ENCODE data around the gene PSG7.
"Not testable (repeated sequence)": the region's sequence is repeated elsewhere in the genome, so short reads cannot be mapped to it uniquely, and the experiment has no call there.

PSG7 gene

DNA sequence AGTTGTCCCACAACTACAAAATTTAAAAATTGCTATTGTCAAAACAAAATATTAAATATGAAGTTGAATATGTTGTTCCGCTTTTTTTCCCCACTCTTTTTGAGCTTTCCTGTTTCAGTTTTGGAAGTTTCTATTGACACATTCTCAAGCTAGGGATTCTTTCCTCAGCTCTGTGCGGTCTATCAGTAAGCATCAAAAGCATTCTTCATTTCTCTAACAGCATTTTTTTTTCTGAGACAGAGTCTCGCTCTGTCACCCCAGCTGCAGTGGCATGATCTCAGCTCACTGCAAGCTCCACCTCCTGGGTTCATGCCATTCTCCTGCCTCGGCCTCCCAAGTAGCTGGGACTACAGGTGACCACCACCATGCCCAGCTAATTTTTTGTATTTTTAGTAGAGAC is 24.1 kb downstream of the PSG7 start:
- not testable (repeated sequence) for DNase-seq

DNA sequence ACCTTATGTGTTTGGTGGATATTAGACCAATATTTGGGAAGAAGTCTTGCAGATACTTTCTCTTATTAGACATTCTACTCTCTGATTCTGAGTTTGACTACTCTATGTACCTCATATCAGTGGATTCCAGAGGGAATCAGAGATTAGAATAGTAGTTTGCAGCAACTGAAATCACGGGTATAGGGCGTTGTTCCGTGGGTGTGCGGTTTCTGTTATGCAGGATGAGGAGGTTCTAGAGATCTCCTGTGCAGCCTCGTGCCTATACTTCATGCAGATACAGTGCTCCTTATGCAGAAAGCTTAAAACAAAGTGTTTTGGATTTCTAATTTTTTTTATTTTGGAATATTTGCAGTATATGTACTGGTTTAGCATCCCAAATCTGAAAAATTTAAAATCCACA is 25.3 kb downstream of the PSG7 start:
- not testable (repeated sequence) for DNase-seq

DNA sequence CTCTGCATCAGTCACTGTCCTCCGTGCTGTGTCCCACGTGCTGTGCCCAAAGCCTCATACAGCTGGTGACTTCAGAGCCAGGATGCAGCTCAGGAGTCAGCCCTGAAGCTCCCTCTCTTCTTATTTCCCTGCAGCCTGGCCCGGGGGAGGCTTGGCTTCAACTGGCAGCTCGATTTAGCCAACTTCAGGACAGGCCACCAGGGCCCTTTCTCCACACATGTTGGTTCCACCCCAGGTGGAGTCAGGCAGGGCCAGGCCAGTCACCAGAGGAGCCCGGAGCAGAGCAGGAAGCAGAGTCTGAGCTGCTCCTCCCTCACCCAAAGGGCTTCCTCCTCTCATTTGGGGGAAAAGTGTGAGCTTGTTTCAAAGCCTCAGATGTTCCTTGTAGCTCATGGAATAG is 30.8 kb downstream of the PSG7 start:
- DNase-seq = not testable (repeated sequence)

DNA sequence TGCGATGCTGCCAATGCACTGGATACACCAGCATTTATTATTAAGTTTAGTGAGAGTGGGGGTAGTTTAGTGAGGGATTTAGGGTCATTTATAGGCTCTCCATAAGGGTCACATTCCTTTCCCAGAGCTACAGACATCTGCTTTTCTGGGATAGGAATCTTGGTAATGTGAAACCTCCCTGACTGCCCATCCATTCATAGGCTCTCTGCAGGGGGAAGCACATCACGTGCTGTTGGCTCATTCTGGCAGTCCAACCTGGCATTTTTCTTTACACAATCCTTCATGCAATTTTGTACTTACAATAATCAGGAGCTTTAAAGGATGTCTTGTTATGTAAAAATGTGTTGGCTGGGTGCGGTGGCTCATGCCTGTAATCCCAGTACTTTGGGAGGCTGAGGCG is 36.4 kb downstream of the PSG7 start:
- not testable (repeated sequence) for DNase-seq

DNA sequence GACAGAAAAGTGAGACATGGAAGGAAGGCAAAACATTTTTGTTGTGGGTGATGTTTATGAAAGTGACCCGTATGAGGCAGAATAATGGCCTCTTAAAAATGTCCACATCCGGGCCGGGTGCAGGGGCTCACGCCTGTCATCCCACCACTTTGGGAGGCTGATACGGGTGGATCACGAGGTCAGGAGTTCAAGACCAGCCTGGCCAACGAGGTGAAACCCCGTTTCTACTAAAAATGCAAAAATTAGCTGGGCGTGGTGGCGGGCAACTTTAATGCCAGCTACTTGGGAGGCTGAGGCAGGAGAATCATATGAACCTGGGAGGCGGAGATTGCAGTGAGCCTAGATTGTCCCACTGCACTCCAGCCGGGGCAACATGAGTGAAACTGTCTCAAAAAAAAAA is 37.3 kb downstream of the PSG7 start:
- not testable (repeated sequence) for DNase-seq

DNA sequence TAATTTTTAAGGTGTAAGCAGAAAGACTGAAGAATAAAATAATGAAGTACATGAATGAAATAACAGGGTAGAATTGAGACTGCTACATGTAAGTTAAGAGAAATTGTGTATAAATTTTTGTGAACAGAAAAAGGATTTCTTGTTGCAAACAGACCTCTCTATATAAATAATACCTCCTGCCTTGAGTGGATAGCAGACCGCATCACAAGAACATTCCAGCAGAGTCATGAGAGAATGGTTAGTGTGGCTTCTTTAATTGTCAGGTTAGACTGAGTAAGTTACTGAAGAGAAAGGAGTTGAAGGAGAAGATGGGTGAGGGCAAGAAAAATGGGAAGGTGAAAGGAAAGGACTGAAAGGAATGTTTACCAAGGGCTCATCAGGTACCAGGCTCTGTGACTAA is 37.9 kb downstream of the PSG7 start:
- DNase-seq = not testable (repeated sequence)

DNA sequence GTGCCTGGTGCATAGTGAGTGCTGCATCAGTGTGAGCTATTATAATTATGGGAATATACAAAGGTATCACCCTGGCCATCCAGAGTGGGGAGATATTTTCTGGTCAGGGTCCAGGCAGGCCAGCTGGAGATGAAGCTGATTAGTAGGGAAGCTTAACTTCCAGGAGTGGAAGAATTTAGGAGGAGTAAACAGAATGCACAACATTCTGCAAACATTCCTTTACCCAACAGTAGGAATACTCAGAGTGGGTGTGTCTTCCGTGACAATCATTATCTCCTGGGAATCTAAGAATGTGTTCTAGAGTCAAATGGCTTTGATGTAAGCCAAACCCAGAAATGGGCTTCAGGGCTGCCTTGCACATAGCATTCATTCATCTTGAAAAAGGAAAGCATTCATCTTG is 38.4 kb downstream of the PSG7 start:
- DNase-seq = not testable (repeated sequence)

DNA sequence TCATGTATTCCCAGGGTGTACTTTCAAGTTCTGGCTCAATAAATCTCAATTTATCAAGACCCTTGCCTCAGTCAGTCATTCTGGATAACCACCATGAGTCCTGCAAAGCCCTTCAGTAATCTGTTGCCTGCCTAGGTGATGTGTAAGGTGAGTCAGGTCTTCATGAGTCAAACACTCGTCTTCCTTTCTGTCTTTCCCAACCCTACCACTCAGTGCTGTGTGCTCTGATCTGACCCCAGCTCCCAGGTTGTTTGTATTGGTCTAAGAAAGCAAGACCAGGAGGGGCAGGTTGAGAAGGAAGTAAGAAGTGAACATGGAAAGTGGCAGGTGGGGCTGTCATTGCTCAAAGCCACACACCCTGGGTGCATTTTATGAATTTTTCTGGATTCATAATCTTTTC is 39.3 kb downstream of the PSG7 start:
- not testable (repeated sequence) for DNase-seq

DNA sequence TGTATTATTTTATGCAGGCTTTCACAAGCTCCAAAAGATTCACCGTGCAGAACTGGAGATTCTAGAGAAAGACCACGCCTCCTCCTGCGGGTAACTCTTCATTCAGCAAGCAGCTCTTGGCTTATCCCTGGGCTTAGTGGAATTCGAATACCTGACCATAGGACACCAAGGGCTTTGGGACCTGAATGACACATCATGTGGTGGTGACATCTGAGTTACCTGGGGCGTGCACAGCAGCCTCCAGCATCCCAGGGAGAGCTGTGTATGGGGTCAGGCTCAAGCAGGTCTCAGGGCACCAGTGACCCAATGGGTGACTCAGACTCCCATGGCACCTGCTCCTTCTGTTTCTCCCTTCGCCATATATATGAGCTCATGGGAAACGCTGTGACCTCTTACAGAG is 46.6 kb downstream of the PSG7 start:
- DNase-seq = not testable (repeated sequence)

DNA sequence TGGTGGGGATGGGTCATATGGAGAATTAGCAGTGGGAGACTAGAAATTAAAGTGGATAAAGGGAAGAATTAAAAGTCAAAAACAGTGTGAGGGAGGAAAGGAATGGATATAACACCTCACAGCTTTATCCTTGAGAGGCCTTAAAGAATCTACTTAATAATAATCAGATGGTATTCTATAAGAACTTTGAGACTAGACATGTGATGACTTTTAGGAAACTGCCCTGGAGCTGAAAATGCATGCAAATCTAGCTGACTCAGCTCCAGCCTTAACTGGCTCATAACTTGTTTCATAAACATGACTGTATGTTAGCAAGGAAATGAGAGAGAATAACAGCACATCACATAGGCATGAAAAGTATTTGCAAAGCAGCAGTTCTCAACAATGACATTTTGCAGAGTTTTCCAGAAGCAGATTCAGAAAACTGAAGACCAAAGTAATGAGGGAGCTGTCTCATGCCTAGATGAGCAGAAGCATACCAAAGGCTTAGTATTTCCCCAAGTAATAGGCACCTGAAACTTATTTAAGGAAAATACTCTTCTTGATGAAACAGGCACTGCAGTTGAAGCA is 49.0 kb downstream of the PSG7 start:
- not testable (repeated sequence) for DNase-seq

DNA sequence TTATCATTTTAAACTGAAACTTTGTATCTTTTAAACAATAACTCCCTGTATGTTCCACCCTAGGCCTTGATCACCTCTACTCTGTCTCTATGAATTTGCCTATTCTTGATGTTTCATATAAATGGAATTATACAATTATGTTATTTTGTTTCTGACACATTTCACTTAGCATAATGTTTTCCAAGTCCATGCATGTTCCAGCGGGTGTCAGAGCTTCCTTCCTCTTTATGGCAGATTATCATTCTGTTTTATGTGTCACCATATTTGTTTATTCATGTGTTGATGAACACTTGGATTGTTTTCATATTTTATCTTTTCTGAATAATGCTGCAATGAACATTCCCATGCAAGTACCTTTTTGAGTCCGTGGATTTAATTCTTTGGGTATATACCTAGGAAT is 54.3 kb downstream of the PSG7 start:
- not testable (repeated sequence) for DNase-seq

DNA sequence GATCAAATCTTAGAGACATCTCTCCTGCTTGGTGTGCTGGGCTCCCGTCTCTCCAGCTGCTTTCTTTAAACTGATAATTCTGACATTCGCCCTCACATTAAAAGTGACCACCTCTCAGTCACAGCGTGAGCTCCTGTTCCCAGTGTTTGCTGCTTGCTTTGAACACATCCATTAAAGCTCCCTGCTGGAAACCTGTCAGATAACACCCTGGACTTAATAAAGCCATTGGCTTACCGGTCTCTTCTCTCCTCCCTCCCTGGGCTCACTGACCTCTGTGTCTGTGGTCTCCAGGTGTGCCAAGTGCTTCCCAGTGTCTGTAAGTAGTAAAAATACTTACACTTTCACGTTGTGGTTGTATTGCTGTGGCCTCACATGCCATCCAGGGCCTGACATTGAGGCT is 55.0 kb downstream of the PSG7 start:
- DNase-seq = not testable (repeated sequence)

DNA sequence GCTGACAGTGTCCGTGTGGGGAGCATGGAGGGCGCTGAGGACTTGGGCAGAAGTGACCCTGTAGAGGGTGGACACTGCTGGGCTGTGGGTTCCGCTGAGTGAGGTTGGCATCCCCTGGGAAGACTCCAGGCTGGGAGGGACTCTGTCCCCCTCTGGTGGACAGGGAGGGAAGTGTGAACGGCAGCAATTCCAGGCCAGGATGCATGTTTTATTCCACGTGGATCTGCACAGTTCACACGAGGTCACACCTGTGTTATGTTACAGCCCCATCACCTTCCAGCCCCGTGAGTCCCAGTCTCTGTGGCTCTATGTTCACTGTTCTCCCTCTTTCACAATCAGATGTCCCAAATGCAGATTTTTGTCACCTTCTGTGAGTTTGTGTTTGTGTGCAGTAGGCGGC is 55.7 kb downstream of the PSG7 start:
- DNase-seq = not testable (repeated sequence)

DNA sequence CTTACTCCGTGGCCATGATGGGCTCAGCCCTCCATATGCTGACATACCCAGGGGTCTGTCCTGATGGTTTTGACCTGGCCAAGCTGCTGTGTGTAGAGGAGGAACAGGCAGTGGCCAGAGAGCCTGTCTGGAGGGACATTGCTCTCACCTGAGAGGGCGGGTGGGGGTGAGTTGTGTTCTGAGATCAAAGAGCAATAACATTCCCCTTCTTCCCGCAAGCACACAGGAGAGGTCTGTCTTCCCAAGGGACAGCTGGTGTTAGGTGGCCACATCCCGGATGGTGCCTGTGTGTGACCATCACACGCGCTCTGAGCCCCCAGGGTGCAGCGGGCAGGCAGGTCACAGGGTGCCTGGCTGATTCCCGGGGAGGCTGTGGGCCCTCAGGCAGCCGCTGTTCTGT is 56.4 kb downstream of the PSG7 start:
- DNase-seq = not testable (repeated sequence)

DNA sequence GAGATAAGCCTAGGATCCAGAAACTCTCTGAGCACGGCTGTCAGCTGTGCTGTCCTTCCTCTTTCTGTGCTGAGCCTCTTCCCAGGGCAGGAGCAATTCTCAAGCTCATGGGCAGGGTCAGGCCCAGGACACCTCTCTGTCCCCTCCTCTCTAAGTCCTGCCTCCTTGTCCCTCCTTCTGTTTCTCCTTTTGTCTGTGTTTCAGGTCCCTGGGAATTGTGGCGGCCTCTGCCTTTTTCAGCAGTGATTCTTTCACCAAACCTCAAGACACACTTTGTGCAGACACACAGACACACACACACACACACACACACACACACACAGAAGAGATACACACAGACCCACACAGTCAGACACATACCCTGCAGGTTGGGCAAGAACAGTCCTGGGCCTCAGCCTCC is 57.4 kb downstream of the PSG7 start, which contains the start of gene PSG1:
Gene PSG1, minus strand, starts transcription at position 101 of the 400 bp plus-strand sequence. CDS start 132 bp downstream, outside the sequence.
- DNase-seq = no peak

DNA sequence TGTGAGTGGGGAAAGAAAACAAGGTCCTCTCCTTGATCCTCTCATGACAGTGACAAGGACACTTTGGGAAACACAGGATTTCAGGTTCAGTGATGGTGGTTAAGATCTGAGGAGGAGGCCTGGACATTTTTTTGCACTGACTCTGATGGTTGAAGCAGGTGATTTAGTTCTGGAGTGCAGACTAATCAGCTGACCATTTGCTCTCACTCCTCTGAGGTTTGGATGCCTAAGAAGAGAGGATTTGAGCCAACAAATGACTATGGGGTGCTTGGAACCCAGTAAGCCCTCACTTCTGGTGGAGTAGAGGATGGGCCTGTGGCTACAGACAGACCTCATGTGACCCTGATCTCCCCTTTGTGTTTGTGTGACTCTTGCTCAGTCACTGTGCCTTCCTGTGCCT is 60.4 kb downstream of the PSG7 start:
- not testable (repeated sequence) for DNase-seq

DNA sequence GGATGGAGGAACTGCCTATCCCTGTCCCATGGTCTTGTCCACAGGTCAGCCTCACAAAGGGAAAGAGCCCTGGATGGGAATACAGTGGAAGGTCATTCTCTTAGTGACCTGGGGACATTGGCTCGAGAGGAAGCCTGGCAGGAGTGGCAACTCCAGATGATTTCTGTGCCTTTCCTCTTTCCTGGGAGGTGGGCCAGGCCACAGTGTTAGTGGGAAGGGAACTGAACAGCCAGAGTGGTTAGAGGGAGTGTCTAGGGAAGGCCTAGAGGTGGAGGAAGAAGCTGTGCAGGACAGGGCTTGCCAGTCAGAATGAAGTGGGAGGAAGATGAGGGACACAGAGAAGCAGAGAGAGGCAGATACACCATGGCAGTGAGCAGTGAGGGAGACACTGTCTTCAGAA is 61.1 kb downstream of the PSG7 start:
- DNase-seq = not testable (repeated sequence)

DNA sequence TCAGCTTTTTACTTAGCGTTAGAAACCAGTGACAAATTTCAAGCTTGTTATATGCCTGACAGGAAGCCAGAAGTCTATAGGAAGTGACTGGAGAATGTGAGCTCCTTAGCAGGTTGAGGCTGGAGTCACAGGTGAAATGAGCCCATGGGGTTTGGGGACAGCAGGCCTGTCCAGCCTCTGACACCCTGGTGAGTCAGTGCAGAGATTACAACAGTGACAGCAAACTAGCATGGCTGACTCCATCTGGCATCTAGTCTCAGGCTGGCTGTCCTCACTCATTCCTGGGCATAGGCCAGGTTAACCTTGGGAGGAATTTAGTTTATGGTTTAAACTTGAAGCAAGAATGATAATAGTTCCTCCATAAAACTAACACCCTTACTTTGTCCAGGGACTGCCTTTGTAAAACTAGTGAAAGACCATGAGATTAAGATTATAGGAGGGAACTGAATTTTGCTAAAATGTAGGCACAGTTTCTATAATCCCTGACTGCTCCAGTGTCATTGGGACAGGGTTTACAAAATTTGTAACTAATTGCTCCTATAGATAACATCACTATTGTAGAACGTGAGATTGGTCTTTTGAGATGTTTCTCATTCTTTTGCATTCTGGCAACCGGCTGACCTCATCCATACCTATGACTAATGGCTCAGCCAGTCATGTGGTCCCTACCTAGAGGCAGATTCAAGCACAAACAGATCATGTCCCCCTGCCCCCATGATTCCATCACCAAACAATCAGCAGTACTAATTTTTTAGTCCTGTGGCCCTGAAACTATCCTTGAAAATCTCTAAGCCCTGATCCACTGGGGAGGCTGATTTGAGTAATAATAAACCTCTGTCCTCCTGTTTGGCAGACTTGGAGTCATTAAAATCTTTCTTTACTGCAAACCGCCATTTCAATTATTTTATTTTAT is 61.9 kb downstream of the PSG7 start:
- not testable (repeated sequence) for DNase-seq

DNA sequence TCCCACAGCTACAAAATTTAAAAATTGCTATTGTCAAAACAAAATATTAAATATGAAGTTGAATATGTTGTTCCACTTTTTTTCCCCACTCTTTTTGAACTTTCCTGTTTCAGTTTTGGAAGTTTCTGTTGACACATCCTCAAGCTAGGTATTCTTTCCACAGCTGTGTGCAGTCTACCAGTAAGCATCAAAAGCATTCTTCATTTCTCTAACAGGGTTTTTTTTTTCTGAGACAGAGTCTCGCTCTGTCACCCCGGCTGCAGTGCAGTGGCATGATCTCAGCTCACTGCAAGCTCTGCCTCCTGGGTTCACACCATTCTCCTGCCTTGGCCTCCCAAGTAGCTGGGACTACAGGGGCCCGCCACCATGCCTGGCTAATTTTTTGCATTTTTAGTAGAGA is 62.9 kb downstream of the PSG7 start:
- not testable (repeated sequence) for DNase-seq
